Ishikawa (cell line): Measurements from ENCODE around the gene DGKI.

Source experiments
- CEBPB ChIP-seq: IDR thresholded peaks from 2 replicates; pipeline ENCODE4 v1.6.1; 2012
- EGR1 ChIP-seq: IDR thresholded peaks from 2 replicates; pipeline ENCODE4 v1.6.1; 2012
- EP300 ChIP-seq: IDR thresholded peaks from 2 replicates; pipeline ENCODE4 v1.6.1; 2012; ENCODE audit warnings: borderline replicate concordance
- MAX ChIP-seq: IDR thresholded peaks from 2 replicates; pipeline ENCODE4 v1.6.1; 2012
- REST ChIP-seq: IDR thresholded peaks from 2 replicates; pipeline ENCODE4 v1.6.1; 2012; ENCODE audit warnings: low read depth, mild to moderate bottlenecking
- TAF1 ChIP-seq: IDR thresholded peaks from 2 replicates; pipeline ENCODE4 v1.6.1; 2012; ENCODE audit warnings: low read depth, mild to moderate bottlenecking
- TCF12 ChIP-seq: IDR thresholded peaks from 2 replicates; pipeline ENCODE4 v1.6.1; 2012; ENCODE audit warnings: low read depth
- TEAD4 ChIP-seq: IDR thresholded peaks from 2 replicates; pipeline ENCODE4 v1.6.1; 2012
- USF1 ChIP-seq: IDR thresholded peaks from 2 replicates; pipeline ENCODE4 v1.6.1; 2012
- YY1 ChIP-seq: IDR thresholded peaks from 2 replicates; pipeline ENCODE4 v1.6.1; 2012; ENCODE audit warnings: low read depth

GRCh38 chr7:137870078-137870477, 23.3 kb upstream of the DGKI start:
- TF ChIP-seq EP300: no peak
- no peak for TF ChIP-seq YY1
- TF ChIP-seq CEBPB: no peak
- TF ChIP-seq TEAD4: no peak
- TF ChIP-seq MAX: no peak
- no peak for TF ChIP-seq REST
- no peak for TF ChIP-seq EGR1
- no peak for TF ChIP-seq TCF12
- no peak for TF ChIP-seq TAF1
- TF ChIP-seq USF1: no peak
